Measurements from ENCODE around the gene NKAIN1.

NKAIN1 gene

GRCh38 chr1:31244326-31244725 is 4.6 kb upstream of the NKAIN1 start:
- H3K4me3 ChIP-seq (ENCODE audit: low read depth, low read length): no peak overlapping the region
- no peak for TF ChIP-seq CTCF (IDR thresholded peaks at IDR 0.05; ENCODE audit: low read depth, low read length)

- H3K4me3 ChIP-seq (ENCODE audit: low read depth, low read length): no peak overlapping the region
- no peak for TF ChIP-seq CTCF (IDR thresholded peaks at IDR 0.05; ENCODE audit: low read depth, low read length)
Measured at GRCh38 chr1:31243501-31244286, 4.0 kb upstream of the NKAIN1 start.

- no peak for TF ChIP-seq CTCF (IDR thresholded peaks at IDR 0.05; ENCODE audit: low read depth, low read length)
- H3K4me3 ChIP-seq (ENCODE audit: low read depth, low read length): no peak overlapping the region
Measured at GRCh38 chr1:31241321-31241720, 1.6 kb upstream of the NKAIN1 start.

GRCh38 chr1:31238986-31239613 is 587 bp downstream of the NKAIN1 start:
- no peak for TF ChIP-seq CTCF (IDR thresholded peaks at IDR 0.05; ENCODE audit: low read depth, low read length)
- H3K4me3 ChIP-seq (ENCODE audit: low read depth, low read length): 0 out of 2 replicates have a peak overlapping the region, but pooled peaks have one; percentile 10

- TF ChIP-seq CTCF (IDR thresholded peaks at IDR 0.05; ENCODE audit: low read depth, low read length): no peak
- H3K4me3 ChIP-seq (ENCODE audit: low read depth, low read length): no peak overlapping the region
Measured at GRCh38 chr1:31238612-31238985, 1.1 kb downstream of the NKAIN1 start.

- TF ChIP-seq CTCF (IDR thresholded peaks at IDR 0.05; ENCODE audit: low read depth, low read length): no peak
- no peak overlapping the region for H3K4me3 ChIP-seq (ENCODE audit: low read depth, low read length)
Measured at GRCh38 chr1:31234870-31235269, 4.8 kb downstream of the NKAIN1 start.

- no peak for TF ChIP-seq CTCF (IDR thresholded peaks at IDR 0.05; ENCODE audit: low read depth, low read length)
- H3K4me3 ChIP-seq (ENCODE audit: low read depth, low read length): no peak overlapping the region
Measured at GRCh38 chr1:31234123-31234708, 5.5 kb downstream of the NKAIN1 start.
